ENCODE measurements around the gene NOTCH4. TPM values are rescaled to one million over a fixed set of nuclear protein-coding genes. Genes with fewer than 3 reads are reported as not detected.

NOTCH4 gene
- total RNA-seq, 1 donor from 2014 or later = 151 TPM

GRCh38 chr6:32177183-32177787, 46.6 kb downstream of the NOTCH4 start:
- Mint-ChIP-seq H3K27me3 (ENCODE audit: unreplicated experiment) (peaks cover 12% of the 10 kb centered on the region), H3K9me3 (ENCODE audit: unreplicated experiment) (no peaks in the 10 kb centered on the region), H3K36me3 (ENCODE audit: low read depth, unreplicated experiment) (peaks cover 7% of the 10 kb centered on the region), H3K4me1 (ENCODE audit: unreplicated experiment) (peaks cover 72% of the 10 kb centered on the region), H3K27ac (ENCODE audit: unreplicated experiment) (peak overlapping the region; percentile 95), H3K4me3 (ENCODE audit: unreplicated experiment) (peak overlapping the region; percentile 98)
- DNase-seq (ENCODE audit: low spot score) = no peak
- TF ChIP-seq CTCF (IDR thresholded peaks at IDR 0.05; ENCODE audit: unreplicated experiment) = no peak

DNA sequence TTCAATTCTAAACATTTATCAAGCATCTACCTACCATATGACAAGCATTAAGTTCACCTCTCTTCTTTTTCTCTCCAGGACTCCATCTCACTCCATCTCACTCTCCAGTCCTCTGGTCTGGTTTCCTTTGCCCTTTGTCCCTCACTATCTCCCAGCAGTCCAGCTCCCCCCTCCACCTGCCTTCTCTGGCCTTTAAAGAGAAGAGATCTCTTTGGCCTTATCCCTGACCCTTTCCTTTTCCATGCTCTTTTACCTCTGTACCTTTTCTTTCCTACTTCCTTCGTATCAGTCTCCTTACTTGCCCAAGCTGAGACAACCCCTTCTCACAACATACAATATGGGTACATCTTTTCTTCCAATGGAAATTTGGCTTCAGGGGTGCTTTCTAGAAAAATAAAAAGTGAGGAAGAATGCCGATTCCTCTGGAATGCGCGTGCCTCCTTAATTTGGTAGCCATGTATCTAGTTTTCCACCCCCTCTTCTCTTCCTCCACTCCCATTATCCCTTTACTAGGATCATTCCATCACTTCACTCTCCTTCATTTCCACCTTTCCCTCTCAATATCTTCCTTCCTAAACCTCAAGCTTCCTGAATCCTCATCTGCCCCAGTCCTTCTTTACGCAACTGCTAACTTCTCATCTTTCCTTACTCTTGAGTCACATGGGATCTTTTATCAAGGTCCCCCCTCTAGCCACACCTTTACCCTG, 47.2 kb downstream of the NOTCH4 start:
- Mint-ChIP-seq H3K36me3 (ENCODE audit: low read depth, unreplicated experiment) (peaks cover 7% of the 10 kb centered on the region), H3K27ac (ENCODE audit: unreplicated experiment) (peak overlapping the region; percentile 95), H3K4me3 (ENCODE audit: unreplicated experiment) (peak overlapping the region; percentile 98), H3K4me1 (ENCODE audit: unreplicated experiment) (peaks cover 72% of the 10 kb centered on the region), H3K27me3 (ENCODE audit: unreplicated experiment) (peaks cover 12% of the 10 kb centered on the region), H3K9me3 (ENCODE audit: unreplicated experiment) (no peaks in the 10 kb centered on the region)
- DNase-seq (ENCODE audit: low spot score) = no peak
- no peak for TF ChIP-seq CTCF (IDR thresholded peaks at IDR 0.05; ENCODE audit: unreplicated experiment)

DNA sequence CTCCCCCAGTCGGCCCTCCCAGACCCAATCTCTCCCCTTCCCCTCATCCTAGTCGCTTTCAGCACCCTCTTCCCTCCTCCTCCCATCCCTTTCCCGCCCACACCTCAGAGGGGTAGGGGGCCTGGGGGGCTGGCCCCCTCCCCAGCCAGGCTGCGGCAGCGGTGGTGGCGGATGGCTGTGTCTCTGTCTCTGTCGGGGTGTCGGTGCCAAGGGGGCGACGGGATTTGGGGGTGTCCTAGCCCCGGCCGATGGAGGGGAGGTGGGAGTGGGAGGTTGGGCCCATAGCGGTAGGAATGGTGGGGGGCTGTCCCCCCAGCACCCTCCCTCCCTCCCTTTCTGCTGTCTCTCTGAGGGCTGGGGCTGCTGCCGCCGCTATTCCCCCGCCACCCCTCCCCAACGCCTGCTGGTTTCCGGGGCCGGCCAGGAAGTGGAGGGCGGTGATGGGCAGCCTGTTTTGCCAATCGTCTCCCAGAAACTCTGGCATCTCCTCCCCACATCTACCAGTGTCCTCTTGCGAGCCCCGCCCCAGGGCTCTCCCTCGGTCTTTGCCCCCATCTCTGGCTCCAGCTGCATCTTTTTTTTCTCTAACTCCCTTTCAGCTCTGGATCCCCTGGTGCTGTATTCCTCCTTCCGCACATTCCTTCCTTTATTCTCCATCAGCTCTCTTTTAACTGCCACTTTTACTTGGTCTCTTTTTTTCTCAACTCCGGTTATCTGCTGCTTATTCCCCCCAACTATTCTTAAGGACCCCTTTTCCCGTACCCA, 48.0 kb downstream of the NOTCH4 start, which contains the start of gene AGPAT1:
TSS of gene AGPAT1 (minus strand) at position 374 of the 765 bp plus-strand sequence. CDS start 4,588 bp downstream, outside the sequence.
- Mint-ChIP-seq H3K4me3 (ENCODE audit: unreplicated experiment) (peak within 1 kb of the TSS; percentile 98), H3K4me1 (ENCODE audit: unreplicated experiment) (peaks cover 71% of the 10 kb centered on the region), H3K27ac (ENCODE audit: unreplicated experiment) (peak within 1 kb of the TSS; percentile 95), H3K9me3 (ENCODE audit: unreplicated experiment) (no peaks in the 10 kb centered on the region), H3K27me3 (ENCODE audit: unreplicated experiment) (peaks cover 9% of the 10 kb centered on the region), H3K36me3 (ENCODE audit: low read depth, unreplicated experiment) (peaks cover 10% of the 10 kb centered on the region)
- DNase-seq (ENCODE audit: low spot score) = peak; percentile 88
- no peak for TF ChIP-seq CTCF (IDR thresholded peaks at IDR 0.05; ENCODE audit: unreplicated experiment)

DNA sequence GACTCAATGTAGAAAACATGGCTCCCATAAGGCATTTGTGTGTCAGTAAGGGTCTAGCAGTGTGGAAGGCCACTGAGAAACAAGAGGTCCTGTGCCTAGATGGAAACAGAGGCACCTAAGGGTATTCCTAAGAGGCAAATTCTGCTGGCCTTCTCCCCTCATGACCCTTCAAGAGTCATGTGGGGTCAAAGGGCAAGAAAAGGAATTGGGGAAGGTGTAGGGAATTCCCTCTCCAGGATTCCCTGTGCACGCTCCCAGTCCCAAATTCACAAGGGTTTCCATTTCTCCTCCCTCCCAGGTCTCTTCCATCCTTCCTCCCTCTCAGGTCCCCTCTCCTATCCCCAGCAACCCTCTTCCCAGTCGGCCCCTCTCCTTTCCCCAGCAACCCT, 48.6 kb downstream of the NOTCH4 start:
- H3K27ac Mint-ChIP-seq (ENCODE audit: unreplicated experiment) = peak overlapping the region; percentile 94
- peaks cover 65% of the 10 kb centered on the region for H3K4me1 Mint-ChIP-seq (ENCODE audit: unreplicated experiment)
- TF ChIP-seq CTCF (IDR thresholded peaks at IDR 0.05; ENCODE audit: unreplicated experiment) = no peak
- no peak for DNase-seq (ENCODE audit: low spot score)
- no peaks in the 10 kb centered on the region for H3K9me3 Mint-ChIP-seq (ENCODE audit: unreplicated experiment)
- peak overlapping the region; percentile 96 for H3K4me3 Mint-ChIP-seq (ENCODE audit: unreplicated experiment)
- H3K36me3 Mint-ChIP-seq (ENCODE audit: low read depth, unreplicated experiment) = peaks cover 10% of the 10 kb centered on the region
- peaks cover 8% of the 10 kb centered on the region for H3K27me3 Mint-ChIP-seq (ENCODE audit: unreplicated experiment)
